ENCODE data around the gene MED14. TPM values are rescaled to one million over a fixed set of nuclear protein-coding genes. Genes with fewer than 3 reads are reported as not detected.
"Not testable (repeated sequence)": the region's sequence is repeated elsewhere in the genome, so short reads cannot be mapped to it uniquely, and the experiment has no call there.

The MED14 gene
- total RNA-seq, 1 experiment from 2014 or later: 28.9 TPM

- Histone ChIP-seq H3K27ac (no peak overlapping the region), H3K9me3 (replicated peaks) (no peaks in the 10 kb centered on the region), H3K27me3 (no peaks in the 10 kb centered on the region), H3K4me3 (no peak overlapping the region), H3K36me3 (no peaks in the 10 kb centered on the region), H3K4me1 (no peaks in the 10 kb centered on the region)
- no peak for DNase-seq
These were observed 14.5 kb upstream of the MED14 start for GRCh38 chrX:40749681-40750494.

GRCh38 chrX:40748977-40749376, 13.6 kb upstream of the MED14 start:
- Histone ChIP-seq H3K4me1 (no peaks in the 10 kb centered on the region), H3K36me3 (no peaks in the 10 kb centered on the region), H3K4me3 (no peak overlapping the region), H3K27ac (no peak overlapping the region), H3K27me3 (no peaks in the 10 kb centered on the region), H3K9me3 (replicated peaks) (no peaks in the 10 kb centered on the region)
- DNase-seq: no peak

GRCh38 chrX:40746521-40746920, 11.2 kb upstream of the MED14 start:
- H3K27ac ChIP-seq: no peak overlapping the region
- H3K4me3 ChIP-seq: no peak overlapping the region
- no peaks in the 10 kb centered on the region for H3K27me3 ChIP-seq
- DNase-seq: peak; percentile 4 to 14
- H3K9me3 ChIP-seq (replicated peaks): no peaks in the 10 kb centered on the region
- no peaks in the 10 kb centered on the region for H3K4me1 ChIP-seq
- no peaks in the 10 kb centered on the region for H3K36me3 ChIP-seq

GRCh38 chrX:40736170-40736505, 796 bp upstream of the MED14 start:
- DNase-seq: no peak
- H3K36me3 ChIP-seq: no peaks in the 10 kb centered on the region
- H3K4me1 ChIP-seq: no peaks in the 10 kb centered on the region
- no peaks in the 10 kb centered on the region for H3K27me3 ChIP-seq
- H3K9me3 ChIP-seq (replicated peaks): no peaks in the 10 kb centered on the region
- peak overlapping the region; percentile 51 for H3K27ac ChIP-seq
- peak overlapping the region; percentile 77 for H3K4me3 ChIP-seq

GRCh38 chrX:40734971-40735324, 394 bp downstream of the MED14 start:
- peak; percentile 30 for DNase-seq
- no peaks in the 10 kb centered on the region for H3K36me3 ChIP-seq
- H3K27me3 ChIP-seq: no peaks in the 10 kb centered on the region
- peak overlapping the region; percentile 77 for H3K4me3 ChIP-seq
- peak overlapping the region; percentile 51 for H3K27ac ChIP-seq
- H3K9me3 ChIP-seq (replicated peaks): no peaks in the 10 kb centered on the region
- H3K4me1 ChIP-seq: no peaks in the 10 kb centered on the region

- H3K27ac ChIP-seq: no peak overlapping the region
- no peak for DNase-seq
- no peaks in the 10 kb centered on the region for H3K36me3 ChIP-seq
- no peaks in the 10 kb centered on the region for H3K27me3 ChIP-seq
- no peaks in the 10 kb centered on the region for H3K4me1 ChIP-seq
- H3K4me3 ChIP-seq: peak overlapping the region; percentile 77
- no peaks in the 10 kb centered on the region for H3K9me3 ChIP-seq (replicated peaks)
These were observed 1.6 kb downstream of the MED14 start for GRCh38 chrX:40733706-40734105.

GRCh38 chrX:40732499-40732898, 2.8 kb downstream of the MED14 start:
- H3K36me3 ChIP-seq; H3K4me3 ChIP-seq; H3K4me1 ChIP-seq; H3K27ac ChIP-seq; H3K9me3 ChIP-seq (replicated peaks); DNase-seq; H3K27me3 ChIP-seq: not testable (repeated sequence)

GRCh38 chrX:40729598-40730584, 5.5 kb downstream of the MED14 start:
- no peak overlapping the region for H3K4me3 ChIP-seq
- H3K27me3 ChIP-seq: no peaks in the 10 kb centered on the region
- no peaks in the 10 kb centered on the region for H3K9me3 ChIP-seq (replicated peaks)
- no peaks in the 10 kb centered on the region for H3K36me3 ChIP-seq
- no peak for DNase-seq
- no peak overlapping the region for H3K27ac ChIP-seq
- no peaks in the 10 kb centered on the region for H3K4me1 ChIP-seq

GRCh38 chrX:40727581-40728252, 7.6 kb downstream of the MED14 start:
- no peak for DNase-seq
- Histone ChIP-seq H3K27ac (no peak overlapping the region), H3K27me3 (no peaks in the 10 kb centered on the region), H3K36me3 (no peaks in the 10 kb centered on the region), H3K4me1 (no peaks in the 10 kb centered on the region), H3K4me3 (no peak overlapping the region), H3K9me3 (replicated peaks) (no peaks in the 10 kb centered on the region)

GRCh38 chrX:40727093-40727492, 8.2 kb downstream of the MED14 start:
- Histone ChIP-seq H3K36me3 (no peaks in the 10 kb centered on the region), H3K27me3 (no peaks in the 10 kb centered on the region)
- DNase-seq: no peak

GRCh38 chrX:40722930-40723329, 12.4 kb downstream of the MED14 start:
- H3K27ac ChIP-seq: no peak overlapping the region
- H3K36me3 ChIP-seq: no peaks in the 10 kb centered on the region
- no peak for DNase-seq
- H3K9me3 ChIP-seq (replicated peaks): no peaks in the 10 kb centered on the region
- no peaks in the 10 kb centered on the region for H3K27me3 ChIP-seq
- no peak overlapping the region for H3K4me3 ChIP-seq
- H3K4me1 ChIP-seq: no peaks in the 10 kb centered on the region

More at GRCh38 chrX:40727093-40727492, 8.2 kb downstream of the MED14 start:
- H3K27ac ChIP-seq: no peak overlapping the region
- H3K9me3 ChIP-seq (replicated peaks): no peaks in the 10 kb centered on the region
- H3K4me3 ChIP-seq: no peak overlapping the region
- H3K4me1 ChIP-seq: no peaks in the 10 kb centered on the region

- no peak overlapping the region for H3K27ac ChIP-seq
- no peak for DNase-seq
- H3K4me3 ChIP-seq: no peak overlapping the region
- no peaks in the 10 kb centered on the region for H3K36me3 ChIP-seq
- H3K27me3 ChIP-seq: no peaks in the 10 kb centered on the region
- H3K4me1 ChIP-seq: no peaks in the 10 kb centered on the region
- H3K9me3 ChIP-seq (replicated peaks): no peaks in the 10 kb centered on the region
These were observed 13.7 kb downstream of the MED14 start for GRCh38 chrX:40721489-40722106.

- Histone ChIP-seq H3K9me3 (replicated peaks) (no peaks in the 10 kb centered on the region), H3K27ac (no peak overlapping the region), H3K27me3 (no peaks in the 10 kb centered on the region), H3K4me3 (no peak overlapping the region), H3K4me1 (no peaks in the 10 kb centered on the region), H3K36me3 (no peaks in the 10 kb centered on the region)
- DNase-seq: no peak
These were observed 14.6 kb downstream of the MED14 start for GRCh38 chrX:40720792-40721191.

- H3K9me3 ChIP-seq (replicated peaks): no peaks in the 10 kb centered on the region
- H3K4me3 ChIP-seq: no peak overlapping the region
- no peaks in the 10 kb centered on the region for H3K27me3 ChIP-seq
- no peaks in the 10 kb centered on the region for H3K36me3 ChIP-seq
- DNase-seq: no peak
- no peaks in the 10 kb centered on the region for H3K4me1 ChIP-seq
- H3K27ac ChIP-seq: no peak overlapping the region
These were observed 15.0 kb downstream of the MED14 start for GRCh38 chrX:40720339-40720738.
